ENCODE data around the gene ACOX2. TPM values are rescaled to one million over a fixed set of nuclear protein-coding genes. Genes with fewer than 3 reads are reported as not detected.

ACOX2 gene
- total and polyA plus RNA-seq, 10 of the 15 experiments (the other 5 are each of a cell fraction or from before 2014, with no cell fraction given): 0.72 TPM; not detected in 9

DNA sequence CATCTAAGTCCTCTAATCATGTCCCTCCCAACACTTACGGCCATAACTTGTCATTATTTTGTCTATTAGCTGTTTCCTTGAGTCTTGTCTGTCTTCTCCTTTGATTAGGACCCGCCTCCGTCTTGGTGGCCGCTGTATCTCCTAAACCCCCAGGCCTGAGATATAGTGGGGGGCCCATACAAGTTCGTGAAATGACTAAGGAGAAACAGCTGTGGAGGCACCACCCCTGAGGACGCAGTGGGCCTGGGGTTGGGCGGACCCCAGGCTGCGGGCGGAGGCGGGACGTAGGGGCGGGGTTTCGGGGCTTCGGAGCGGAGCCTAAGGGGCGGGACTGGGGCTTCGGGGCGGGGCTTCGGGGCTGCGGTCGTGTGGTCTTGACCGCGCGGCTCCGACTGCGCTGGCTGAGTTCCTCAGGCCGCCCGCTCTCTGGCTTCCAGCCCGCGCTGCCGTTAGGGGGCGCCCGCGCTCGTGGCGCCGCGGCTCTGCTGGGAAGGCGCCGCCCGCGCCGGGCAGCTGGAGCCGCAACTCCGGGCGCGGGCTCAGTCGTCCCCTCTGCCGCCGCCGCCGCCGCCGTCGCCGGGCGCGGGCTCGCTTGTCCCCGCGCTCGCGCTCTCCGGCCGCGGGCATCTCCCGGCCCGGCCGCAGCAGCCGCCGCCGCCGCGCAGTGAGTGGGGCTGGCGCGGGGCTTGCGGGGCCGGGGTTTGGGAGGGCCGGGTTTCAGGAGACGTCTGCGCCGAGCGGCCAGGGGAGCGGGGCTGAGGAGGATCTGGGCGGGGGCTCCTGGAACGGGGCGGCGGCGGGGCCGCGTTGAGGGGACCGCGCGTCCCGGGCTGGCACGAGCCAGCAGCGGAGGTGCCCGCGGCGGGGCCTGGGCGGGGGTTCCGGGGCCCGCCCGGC, 45.2 kb downstream of the ACOX2 start, which contains the start of gene KCTD6:
TSS of gene KCTD6 (plus strand) at position 591 of the 897 bp plus-strand sequence. CDS start 6,660 bp downstream, outside the sequence.
- peak within 1 kb of the TSS; percentile 83 for H3K9ac ChIP-seq (ENCODE audit: control insufficient read depth, insufficient read depth, low read length)
- no peaks in the 10 kb centered on the region for H3K9me3 ChIP-seq (replicated peaks; ENCODE audit: control insufficient read depth, insufficient read depth, low read length)
- H2AFZ ChIP-seq (ENCODE audit: control insufficient read depth, low read depth, low read length): peak within 1 kb of the TSS; percentile 85
- no peaks in the 10 kb centered on the region for H3K36me3 ChIP-seq (ENCODE audit: control insufficient read depth in 2 of 2, insufficient read depth in 2 of 2, low read length in 1 of 2)
- no TSS peak for BruUV-seq (replicated peaks)
- no peaks in the 10 kb centered on the region for H4K20me1 ChIP-seq (ENCODE audit: control insufficient read depth, insufficient read depth)
- in situ Hi-C loops (cut with MboI) (no loop called here), intact Hi-C loops (cut with micrococcal nuclease; ENCODE audit: unreplicated experiment) (loop anchor here (1.0 to 2.0 kb wide), 3 partner anchors 41 to 185 kb away; partner anchors contain the start of genes HTD2, PXK and RPP14)
- H3K4me1 ChIP-seq (ENCODE audit: control insufficient read depth, insufficient read depth, low read length): peaks cover 5% of the 10 kb centered on the region
- peak; percentile 97 for ATAC-seq
- peaks cover 0 to 1% of the 10 kb centered on the region in 2 experiments; a peak in 3 of 4 replicates for H3K27me3 ChIP-seq (replicated peaks in 1 of 2; ENCODE audit: control insufficient read depth in 2 of 2, insufficient read depth in 2 of 2, low read length in 1 of 2)
- H3K27ac ChIP-seq (ENCODE audit: control insufficient read depth, insufficient read depth): no peak within 1 kb of the TSS
- CTCF ChIA-PET: interaction anchor here (0.6 to 4.5 kb wide), 26 partner anchors 9 to 542 kb away, joined by 3 to 22 read pairs (median 6); partner anchors contain the start of genes HTD2, PXK and RPP14
- peaks cover 3% of the 10 kb centered on the region for H3K79me2 ChIP-seq (ENCODE audit: control insufficient read depth, insufficient read depth, low read length)
- DNase-seq (ENCODE audit: low read depth, low spot score): peak; percentile 57
- SMC1A ChIA-PET (ENCODE audit: uncharacterized antibody, unreplicated experiment): interaction anchor here (0.8 to 3.6 kb wide), 13 partner anchors 10 to 184 kb away, joined by 3 to 22 read pairs (median 4); partner anchors contain the start of genes HTD2 and RPP14
- under 1% methylated on average over 18 of the region's 104 CpGs for WGBS (ENCODE audit: insufficient coverage, insufficient replicate concordance, low lambda C conversion rate, missing lambda C conversion rate)
- POLR2A ChIA-PET: interaction anchor here (0.6 to 1.3 kb wide), 6 partner anchors 15 to 489 kb away, joined by 3 to 5 read pairs (median 4); no protein-coding TSS in a partner anchor
- H3K4me3 ChIP-seq: peak within 1 kb of the TSS; percentile 78
- RAD21 ChIA-PET (ENCODE audit: unreplicated experiment): interaction anchor here (1.0 to 4.0 kb wide), 9 partner anchors 19 to 185 kb away, joined by 3 to 25 read pairs (median 4); partner anchors contain the start of genes HTD2 and RPP14
- H3K4me2 ChIP-seq (ENCODE audit: control insufficient read depth, insufficient read depth): peak within 1 kb of the TSS; percentile 83
- FAIRE-seq: peak; percentile 61
- TF ChIP-seq MEF2A (IDR thresholded peaks at IDR 0.05; ENCODE audit: insufficient read depth, low read depth, low read length): 0 out of 2 replicates have a peak, but pooled peaks have one; percentile 14
- 0 out of 2 replicates have a peak, but pooled peaks have one; percentile 5 for TF ChIP-seq NRF1 (conservative IDR thresholded peaks at IDR 0.05; ENCODE audit: low read depth, low read length)
- TF ChIP-seq NR2F1 (conservative IDR thresholded peaks at IDR 0.05): peak; percentile 55
- TF ChIP-seq SMARCA5 (IDR thresholded peaks at IDR 0.05): peak; percentile 93
- TF ChIP-seq IKZF1 (conservative IDR thresholded peaks at IDR 0.05): peak; percentile 90
- peak; percentile 54; the same call in 1 of the 2 replicates for TF ChIP-seq GATAD2B (conservative IDR thresholded peaks at IDR 0.05; ENCODE audit: low read depth)
- TF ChIP-seq RBBP5 (conservative IDR thresholded peaks at IDR 0.05): no peak
- no peak for TF ChIP-seq NFYA (IDR thresholded peaks at IDR 0.05; ENCODE audit: borderline replicate concordance, low read depth, low read length)
- TF ChIP-seq JUNB (IDR thresholded peaks at IDR 0.05): peak; percentile 31; the same call in 1 of the 2 replicates
- TF ChIP-seq EGR1 (IDR thresholded peaks at IDR 0.05; ENCODE audit: borderline replicate concordance in 1 of 2, low read depth in 2 of 2, low read length in 2 of 2): peak in 1 of 2 experiments; percentile 63; a peak in 2 of 3 replicates
- TF ChIP-seq CBFB (IDR thresholded peaks at IDR 0.05; ENCODE audit: low read depth): no peak
- TF ChIP-seq, protein P1, sequence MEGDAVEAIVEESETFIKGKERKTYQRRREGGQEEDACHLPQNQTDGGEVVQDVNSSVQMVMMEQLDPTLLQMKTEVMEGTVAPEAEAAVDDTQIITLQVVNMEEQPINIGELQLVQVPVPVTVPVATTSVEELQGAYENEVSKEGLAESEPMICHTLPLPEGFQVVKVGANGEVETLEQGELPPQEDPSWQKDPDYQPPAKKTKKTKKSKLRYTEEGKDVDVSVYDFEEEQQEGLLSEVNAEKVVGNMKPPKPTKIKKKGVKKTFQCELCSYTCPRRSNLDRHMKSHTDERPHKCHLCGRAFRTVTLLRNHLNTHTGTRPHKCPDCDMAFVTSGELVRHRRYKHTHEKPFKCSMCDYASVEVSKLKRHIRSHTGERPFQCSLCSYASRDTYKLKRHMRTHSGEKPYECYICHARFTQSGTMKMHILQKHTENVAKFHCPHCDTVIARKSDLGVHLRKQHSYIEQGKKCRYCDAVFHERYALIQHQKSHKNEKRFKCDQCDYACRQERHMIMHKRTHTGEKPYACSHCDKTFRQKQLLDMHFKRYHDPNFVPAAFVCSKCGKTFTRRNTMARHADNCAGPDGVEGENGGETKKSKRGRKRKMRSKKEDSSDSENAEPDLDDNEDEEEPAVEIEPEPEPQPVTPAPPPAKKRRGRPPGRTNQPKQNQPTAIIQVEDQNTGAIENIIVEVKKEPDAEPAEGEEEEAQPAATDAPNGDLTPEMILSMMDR (IDR thresholded peaks at IDR 0.05 in 2 of 3, conservative IDR thresholded peaks at IDR 0.05 in 1 of 3; ENCODE audit: control insufficient read depth in 2 of 3, extremely low read depth in 1 of 3, insufficient read depth in 1 of 3, low read depth in 3 of 3, low read length in 3 of 3): peak; percentile 62 to 93 (median 78); a peak in 5 of 6 replicates
- peak; percentile 87 for TF ChIP-seq TCF12 (IDR thresholded peaks at IDR 0.05; ENCODE audit: low read depth, low read length)
- 0 out of 2 replicates have a peak, but pooled peaks have one; percentile 52 for TF ChIP-seq RCOR1 (conservative IDR thresholded peaks at IDR 0.05; ENCODE audit: low read depth, low read length)
- TF ChIP-seq IRF4 (IDR thresholded peaks at IDR 0.05; ENCODE audit: low read depth, low read length): no peak
- TF ChIP-seq HCFC1 (IDR thresholded peaks at IDR 0.05; ENCODE audit: low read length): peak; percentile 18; the same call in 1 of the 2 replicates
- TF ChIP-seq RB1 (IDR thresholded peaks at IDR 0.05; ENCODE audit: borderline replicate concordance): peak; percentile 85; the same call in 1 of the 2 replicates
- TF ChIP-seq KAT2A (conservative IDR thresholded peaks at IDR 0.05; ENCODE audit: control insufficient read depth, low read depth, low read length): no peak
- TF ChIP-seq KDM1A (IDR thresholded peaks at IDR 0.05; ENCODE audit: borderline replicate concordance): no peak
- TF ChIP-seq ZNF24 (IDR thresholded peaks at IDR 0.05): 0 out of 2 replicates have a peak, but pooled peaks have one; percentile 61
- TF ChIP-seq SMC3 (IDR thresholded peaks at IDR 0.05; ENCODE audit: borderline replicate concordance, low read length): peak; percentile 50
- TF ChIP-seq ZSCAN29 (IDR thresholded peaks at IDR 0.05): peak; percentile 25; the same call in 1 of the 2 replicates
- no peak for TF ChIP-seq WRNIP1 (IDR thresholded peaks at IDR 0.05; ENCODE audit: borderline replicate concordance, low read depth, low read length)
